NT2/D1 (cell line): ENCODE results near the gene MPEG1.

Source experiments
- DNase-seq: peaks from one replicate; pipeline ENCODE4 v3.0.0-alpha.2; 2011; ENCODE audit warnings: low read depth, low spot score
- H3K27me3 ChIP-seq: 2 replicates; pipeline ENCODE4 v1.6.0; 2011; ENCODE audit warnings: mild to moderate bottlenecking; ENCODE audit not compliant: insufficient read length, insufficient read depth
- H3K36me3 ChIP-seq: 2 replicates; pipeline ENCODE4 v1.6.1; 2011; ENCODE audit warnings: mild to moderate bottlenecking, low read length, mixed read lengths; ENCODE audit not compliant: insufficient read depth, insufficient read length
- H3K4me1 ChIP-seq: 2 replicates; pipeline ENCODE4 v1.5.1; 2011; ENCODE audit not compliant: insufficient read depth, insufficient read length
- H3K4me3 ChIP-seq: 2 replicates; pipeline ENCODE4 v1.5.1; 2011; ENCODE audit warnings: low read depth; ENCODE audit not compliant: insufficient read length
- H3K9ac ChIP-seq: 2 replicates; pipeline ENCODE4 v1.6.0; 2011; ENCODE audit warnings: low read depth; ENCODE audit not compliant: insufficient read length
- H3K9me3 ChIP-seq: 2 replicates; pipeline ENCODE4 v1.5.1; 2011; ENCODE audit warnings: mild to moderate bottlenecking, low read length; ENCODE audit not compliant: insufficient read depth
- SUZ12 ChIP-seq: IDR thresholded peaks from 2 replicates; pipeline ENCODE4 v1.6.1; 2011; ENCODE audit not compliant: insufficient read length, insufficient read depth; ENCODE audit errors: extremely low read depth
- YY1 ChIP-seq: IDR thresholded peaks from 2 replicates; pipeline ENCODE4 v1.6.1; 2011; ENCODE audit not compliant: insufficient read length, insufficient read depth
- ZNF274 ChIP-seq: IDR thresholded peaks from 2 replicates; pipeline ENCODE4 v1.6.1; 2011; ENCODE audit warnings: mild to moderate bottlenecking, low read depth, low read length

Gene MPEG1

GRCh38 chr11:59205648-59206047 is 7.1 kb downstream of the MPEG1 start:
- Histone ChIP-seq H3K9me3 (no peaks in the 10 kb centered on the region), H3K9ac (no peak overlapping the region), H3K4me3 (no peak overlapping the region), H3K36me3 (peaks cover 58% of the 10 kb centered on the region), H3K27me3 (no peaks in the 10 kb centered on the region), H3K4me1 (no peaks in the 10 kb centered on the region)
- TF ChIP-seq YY1 (no peak), SUZ12 (no peak), ZNF274 (no peak)
- DNase-seq, result no peak

GRCh38 chr11:59204746-59205145 is 8.0 kb downstream of the MPEG1 start:
- Histone ChIP-seq H3K27me3 (no peaks in the 10 kb centered on the region), H3K9ac (no peak overlapping the region), H3K4me1 (no peaks in the 10 kb centered on the region), H3K4me3 (no peak overlapping the region), H3K9me3 (no peaks in the 10 kb centered on the region), H3K36me3 (peaks cover 62% of the 10 kb centered on the region)
- TF ChIP-seq YY1, result no peak
- no peak for DNase-seq

GRCh38 chr11:59201353-59201752 is 11.4 kb downstream of the MPEG1 start:
- no peak overlapping the region for H3K4me3 ChIP-seq
- peaks cover 79% of the 10 kb centered on the region for H3K36me3 ChIP-seq
- DNase-seq, result no peak
- H3K9me3 ChIP-seq, result no peaks in the 10 kb centered on the region
- H3K4me1 ChIP-seq, result no peaks in the 10 kb centered on the region
- no peak overlapping the region for H3K9ac ChIP-seq
- H3K27me3 ChIP-seq, result no peaks in the 10 kb centered on the region
- TF ChIP-seq YY1, result no peak
- TF ChIP-seq ZNF274, result no peak
- no peak for TF ChIP-seq SUZ12

GRCh38 chr11:59200423-59200746 is 12.3 kb downstream of the MPEG1 start:
- H3K9me3 ChIP-seq, result no peaks in the 10 kb centered on the region
- no peaks in the 10 kb centered on the region for H3K27me3 ChIP-seq
- no peaks in the 10 kb centered on the region for H3K4me1 ChIP-seq
- H3K9ac ChIP-seq, result no peak overlapping the region
- H3K36me3 ChIP-seq, result peaks cover 79% of the 10 kb centered on the region
- TF ChIP-seq SUZ12 (no peak), YY1 (no peak), ZNF274 (no peak)
- H3K4me3 ChIP-seq, result no peak overlapping the region
- DNase-seq, result no peak

GRCh38 chr11:59199546-59200422 is 12.9 kb downstream of the MPEG1 start:
- no peak for TF ChIP-seq SUZ12
- H3K36me3 ChIP-seq, result peaks cover 79% of the 10 kb centered on the region
- H3K9me3 ChIP-seq, result no peaks in the 10 kb centered on the region
- no peaks in the 10 kb centered on the region for H3K4me1 ChIP-seq
- H3K27me3 ChIP-seq, result no peaks in the 10 kb centered on the region
- H3K4me3 ChIP-seq, result no peak overlapping the region
- DNase-seq, result no peak
- no peak overlapping the region for H3K9ac ChIP-seq

- DNase-seq, result no peak
- Histone ChIP-seq H3K36me3 (peaks cover 81% of the 10 kb centered on the region), H3K9ac (no peak overlapping the region), H3K27me3 (no peaks in the 10 kb centered on the region), H3K4me3 (no peak overlapping the region), H3K9me3 (no peaks in the 10 kb centered on the region), H3K4me1 (no peaks in the 10 kb centered on the region)
- no peak for TF ChIP-seq ZNF274
- no peak for TF ChIP-seq YY1
- no peak for TF ChIP-seq SUZ12
Observed at GRCh38 chr11:59198726-59199125, 14.0 kb downstream of the MPEG1 start.

- DNase-seq, result no peak
- no peak for TF ChIP-seq YY1
- no peaks in the 10 kb centered on the region for H3K4me1 ChIP-seq
Observed at GRCh38 chr11:59197991-59198390, 14.7 kb downstream of the MPEG1 start.

GRCh38 chr11:59196777-59197176 is 15.9 kb downstream of the MPEG1 start:
- H3K9ac ChIP-seq, result no peak overlapping the region

More at GRCh38 chr11:59197991-59198390, 14.7 kb downstream of the MPEG1 start:
- peaks cover 86% of the 10 kb centered on the region for H3K36me3 ChIP-seq
- no peak overlapping the region for H3K9ac ChIP-seq
- H3K4me3 ChIP-seq, result no peak overlapping the region
- no peaks in the 10 kb centered on the region for H3K9me3 ChIP-seq
- no peaks in the 10 kb centered on the region for H3K27me3 ChIP-seq

More at GRCh38 chr11:59196777-59197176, 15.9 kb downstream of the MPEG1 start:
- Histone ChIP-seq H3K36me3 (peaks cover 86% of the 10 kb centered on the region), H3K4me1 (no peaks in the 10 kb centered on the region), H3K9me3 (no peaks in the 10 kb centered on the region), H3K27me3 (no peaks in the 10 kb centered on the region), H3K4me3 (no peak overlapping the region)
- no peak for DNase-seq
- TF ChIP-seq SUZ12, result no peak
- TF ChIP-seq YY1, result no peak
- no peak for TF ChIP-seq ZNF274
